Calu3 (cell line): Measurements from ENCODE around the gene KCNA2. TPM values are rescaled to one million over a fixed set of nuclear protein-coding genes. Genes with fewer than 3 reads are reported as not detected.

ENCODE experiments used
- BruUV-seq: library from RNA; stranded (reverse); fragments of 400-500 nt; replicated peaks from 2 replicates; lab custom pipeline; 2021; lab: Mats Ljungman, UMichigan
- CTCF ChIA-PET: fragments of 300-600 bp; sonication (Branson Sonifier 250); formaldehyde crosslinking; loops from one replicate; lab custom pipeline; 2022; ENCODE audit warnings: antibody characterized with exemption; lab: Charles Lee
- DNase-seq: peaks from one replicate; pipeline ENCODE4 v3.0.0; 2022
- H3K27ac Mint-ChIP-seq: one replicate; pipeline ENCODE4 v1.8.0; 2022; ENCODE audit warnings: mixed read lengths; ENCODE audit not compliant: unreplicated experiment
- H3K27me3 Mint-ChIP-seq: one replicate; pipeline ENCODE4 v1.8.0; 2022; ENCODE audit warnings: mixed read lengths; ENCODE audit not compliant: unreplicated experiment
- H3K36me3 Mint-ChIP-seq: one replicate; pipeline ENCODE4 v1.8.0; 2022; ENCODE audit warnings: mild to moderate bottlenecking, moderate library complexity, mixed read lengths; ENCODE audit not compliant: insufficient read depth, unreplicated experiment
- H3K4me1 Mint-ChIP-seq: one replicate; pipeline ENCODE4 v1.8.0; 2022; ENCODE audit warnings: mild to moderate bottlenecking, low read depth, mixed read lengths; ENCODE audit not compliant: unreplicated experiment
- H3K4me3 Mint-ChIP-seq: one replicate; pipeline ENCODE4 v1.8.0; 2022; ENCODE audit warnings: mild to moderate bottlenecking, low read depth, moderate library complexity, mixed read lengths; ENCODE audit not compliant: unreplicated experiment
- H3K9me3 Mint-ChIP-seq: one replicate; pipeline ENCODE4 v1.8.0; 2022; ENCODE audit warnings: low read depth, mixed read lengths; ENCODE audit not compliant: unreplicated experiment
- CTCF ChIP-seq: fragments of 200-600 bp; IDR thresholded peaks from one replicate; pipeline ENCODE4 v1.8.0; 2022; ENCODE audit warnings: antibody characterized with exemption; ENCODE audit not compliant: unreplicated experiment
- intact Hi-C: fragments of 100-400 bp; cut with micrococcal nuclease; formaldehyde crosslinking; loops from one replicate; pipeline ENCODE4 v1.10.0; 2022; ENCODE audit not compliant: unreplicated experiment
- total RNA-seq: library from RNA; stranded (reverse); gene quantifications from 2 replicates; pipeline ENCODE4 v1.2.3, GENCODE V29; 2022

Gene KCNA2
- total RNA-seq, 1 experiment from 2014 or later = not detected

- Mint-ChIP-seq H3K27ac (no peak overlapping the region), H3K4me1 (peaks cover 25% of the 10 kb centered on the region), H3K36me3 (peaks cover 10% of the 10 kb centered on the region), H3K27me3 (peaks cover 73% of the 10 kb centered on the region), H3K9me3 (peaks cover under 1% of the 10 kb centered on the region), H3K4me3 (no peak overlapping the region)
- intact Hi-C loops = loop anchor here (1.0 to 5.0 kb wide), 3 partner anchors 61 to 411 kb away; no protein-coding TSS in a partner anchor
- DNase-seq = no peak
- no TSS peak for BruUV-seq
- no peak for TF ChIP-seq CTCF
- CTCF ChIA-PET = interaction anchor here (0.9 to 1.8 kb wide), 7 partner anchors 10 to 165 kb away, joined by 3 to 12 read pairs (median 7); partner anchors contain the start of gene KCNA2
Observed at GRCh38 chr1:110618668-110619067, 12.5 kb upstream of the KCNA2 start.

DNA sequence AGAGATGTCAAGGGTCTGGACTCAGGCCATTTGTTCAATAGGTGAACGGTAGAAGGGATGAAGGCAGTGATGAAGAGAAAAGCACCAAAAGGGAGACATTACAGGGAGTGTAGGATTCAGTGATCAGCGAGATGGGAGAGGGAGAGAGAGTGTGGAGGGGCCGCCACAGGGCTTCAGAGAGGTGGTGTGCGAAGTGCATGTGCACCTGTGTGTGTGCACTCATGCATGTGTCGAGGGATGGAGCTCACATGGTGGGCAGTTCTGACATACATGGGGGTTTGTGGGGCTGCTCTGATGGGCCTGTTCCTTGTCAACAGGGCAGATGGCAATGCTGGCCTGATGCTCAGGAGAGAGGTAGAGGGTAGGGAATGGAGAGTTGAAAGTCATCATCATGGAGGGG is 11.4 kb upstream of the KCNA2 start:
- intact Hi-C loops = loop anchor here (5.0 kb wide), 2 partner anchors 60 to 410 kb away; no protein-coding TSS in a partner anchor
- no peak for DNase-seq
- Mint-ChIP-seq H3K9me3 (no peaks in the 10 kb centered on the region), H3K36me3 (peaks cover 10% of the 10 kb centered on the region), H3K4me3 (no peak overlapping the region), H3K27me3 (peaks cover 77% of the 10 kb centered on the region), H3K4me1 (peaks cover 25% of the 10 kb centered on the region), H3K27ac (no peak overlapping the region)
- no TSS peak for BruUV-seq
- no peak for TF ChIP-seq CTCF
- CTCF ChIA-PET = no interaction called here

- Mint-ChIP-seq H3K4me1 (peaks cover 25% of the 10 kb centered on the region), H3K9me3 (no peaks in the 10 kb centered on the region), H3K27ac (no peak overlapping the region), H3K4me3 (no peak overlapping the region), H3K36me3 (peaks cover 10% of the 10 kb centered on the region), H3K27me3 (peaks cover 81% of the 10 kb centered on the region)
- DNase-seq = no peak
- no peak for TF ChIP-seq CTCF
- intact Hi-C loops = loop anchor here (5.0 kb wide), 2 partner anchors 60 to 410 kb away; no protein-coding TSS in a partner anchor
- CTCF ChIA-PET = no interaction called here
- no TSS peak for BruUV-seq
Observed at GRCh38 chr1:110617116-110617515, 11.0 kb upstream of the KCNA2 start.

- Mint-ChIP-seq H3K27ac (no peak overlapping the region), H3K9me3 (no peaks in the 10 kb centered on the region), H3K4me3 (no peak overlapping the region), H3K27me3 (peaks cover 81% of the 10 kb centered on the region), H3K36me3 (peaks cover 10% of the 10 kb centered on the region), H3K4me1 (peaks cover 25% of the 10 kb centered on the region)
- intact Hi-C loops = loop anchor here (5.0 kb wide), 2 partner anchors 59 to 409 kb away; no protein-coding TSS in a partner anchor
- CTCF ChIA-PET = interaction anchor here (0.6 kb wide), 1 partner anchor 92 kb away, joined by 3 read pairs; no protein-coding TSS in a partner anchor
- no peak for TF ChIP-seq CTCF
- BruUV-seq = no TSS peak
- peak; percentile 59 for DNase-seq
Observed at GRCh38 chr1:110616587-110616986, 10.4 kb upstream of the KCNA2 start.
